Measurements from ENCODE around the gene FGF12. TPM values are rescaled to one million over a fixed set of nuclear protein-coding genes. Genes with fewer than 3 reads are reported as not detected.

Gene FGF12
- total RNA-seq, 2 experiments from 2014 or later = 0.06 to 1.7 TPM

DNA sequence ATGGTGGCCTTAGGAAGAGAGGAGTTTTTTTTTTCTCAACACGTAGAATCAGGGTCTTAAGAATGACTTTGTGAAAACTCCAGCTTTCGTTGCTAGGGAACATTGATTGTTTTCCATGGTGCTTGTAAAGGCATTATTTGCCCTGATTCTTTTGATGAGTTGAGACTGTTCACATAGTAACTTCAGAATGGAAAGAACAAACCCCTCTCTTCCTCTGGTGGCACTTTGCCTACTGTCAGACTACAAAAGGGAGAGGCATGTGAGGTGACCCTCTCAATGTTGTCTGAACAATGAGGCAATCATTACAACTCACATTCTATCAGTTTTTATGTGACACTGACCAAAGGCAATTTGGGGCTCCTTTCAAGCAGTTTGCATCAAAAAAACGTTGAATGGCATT lies 477.8 kb downstream of the FGF12 start:
- Histone ChIP-seq H3K9me3 (ENCODE audit: low read length) (no peaks in the 10 kb centered on the region), H3K27ac (ENCODE audit: low read depth, low read length, poor library complexity, severe bottlenecking) (no peak overlapping the region), H3K36me3 (ENCODE audit: insufficient read depth, low read length) (no peaks in the 10 kb centered on the region), H4K20me1 (ENCODE audit: insufficient read depth, low read length) (no peaks in the 10 kb centered on the region), H3K4me3 (ENCODE audit: low read depth, low read length, poor library complexity, severe bottlenecking) (no peak overlapping the region), H3K79me2 (ENCODE audit: insufficient read depth, low read depth, low read length) (no peaks in the 10 kb centered on the region), H2AFZ (ENCODE audit: low read length) (no peak overlapping the region), H3K4me1 (ENCODE audit: insufficient read depth, low read length, poor library complexity, severe bottlenecking) (no peaks in the 10 kb centered on the region), H3K4me2 (ENCODE audit: low read length) (no peak overlapping the region), H3K9me2 (ENCODE audit: insufficient read depth, low read length) (no peaks in the 10 kb centered on the region)
- no peak for DNase-seq (ENCODE audit: low spot score)
- intact Hi-C loops (cut with micrococcal nuclease; ENCODE audit: unreplicated experiment) = no loop called here
- POLR2A ChIA-PET = no interaction called here
- BruUV-seq (replicated peaks) = no TSS peak
- CTCF ChIA-PET (ENCODE audit: unreplicated experiment) = no interaction called here
- TF ChIP-seq EZH2phosphoT487 (IDR thresholded peaks at IDR 0.05; ENCODE audit: borderline replicate concordance, low read depth, low read length) = no peak
- TF ChIP-seq, protein P1, sequence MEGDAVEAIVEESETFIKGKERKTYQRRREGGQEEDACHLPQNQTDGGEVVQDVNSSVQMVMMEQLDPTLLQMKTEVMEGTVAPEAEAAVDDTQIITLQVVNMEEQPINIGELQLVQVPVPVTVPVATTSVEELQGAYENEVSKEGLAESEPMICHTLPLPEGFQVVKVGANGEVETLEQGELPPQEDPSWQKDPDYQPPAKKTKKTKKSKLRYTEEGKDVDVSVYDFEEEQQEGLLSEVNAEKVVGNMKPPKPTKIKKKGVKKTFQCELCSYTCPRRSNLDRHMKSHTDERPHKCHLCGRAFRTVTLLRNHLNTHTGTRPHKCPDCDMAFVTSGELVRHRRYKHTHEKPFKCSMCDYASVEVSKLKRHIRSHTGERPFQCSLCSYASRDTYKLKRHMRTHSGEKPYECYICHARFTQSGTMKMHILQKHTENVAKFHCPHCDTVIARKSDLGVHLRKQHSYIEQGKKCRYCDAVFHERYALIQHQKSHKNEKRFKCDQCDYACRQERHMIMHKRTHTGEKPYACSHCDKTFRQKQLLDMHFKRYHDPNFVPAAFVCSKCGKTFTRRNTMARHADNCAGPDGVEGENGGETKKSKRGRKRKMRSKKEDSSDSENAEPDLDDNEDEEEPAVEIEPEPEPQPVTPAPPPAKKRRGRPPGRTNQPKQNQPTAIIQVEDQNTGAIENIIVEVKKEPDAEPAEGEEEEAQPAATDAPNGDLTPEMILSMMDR (conservative IDR thresholded peaks at IDR 0.05; ENCODE audit: low read length) = no peak

DNA sequence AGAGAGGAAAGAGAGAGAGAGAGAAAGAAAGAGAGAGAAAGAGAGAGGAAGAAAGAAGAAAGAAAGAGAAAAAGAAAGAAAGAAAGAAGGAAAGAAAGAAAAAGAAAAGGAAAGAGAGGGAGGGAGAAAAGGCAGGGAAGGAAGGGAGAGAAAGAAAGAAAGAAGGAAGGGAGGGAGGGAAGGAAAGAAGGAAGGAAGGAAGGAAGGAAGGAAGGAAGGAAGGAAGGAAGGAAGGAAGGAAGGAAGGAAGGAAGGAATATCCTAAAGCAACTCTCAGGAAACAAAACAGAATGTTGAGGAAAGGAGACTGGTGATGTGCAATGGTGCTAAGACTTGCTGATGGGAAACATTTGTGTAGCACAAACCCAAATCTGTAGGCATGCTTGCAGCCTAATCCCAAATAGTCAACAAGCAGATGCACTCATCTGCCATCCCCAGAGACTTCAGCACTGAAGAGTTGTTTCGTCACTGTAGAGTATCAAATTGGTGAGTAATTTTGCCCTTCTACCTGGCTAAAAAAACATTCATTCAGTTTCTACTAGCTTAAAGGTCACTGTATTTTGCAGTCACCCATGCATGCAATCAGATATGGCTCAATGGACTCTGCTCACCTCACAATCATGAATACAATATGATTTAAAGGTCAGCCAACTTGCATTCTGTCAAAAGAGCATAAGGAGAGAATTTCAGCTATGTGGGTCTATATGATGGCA lies 480.3 kb downstream of the FGF12 start:
- Histone ChIP-seq H3K4me1 (ENCODE audit: insufficient read depth, low read length, poor library complexity, severe bottlenecking) (no peaks in the 10 kb centered on the region), H3K36me3 (ENCODE audit: insufficient read depth, low read length) (no peaks in the 10 kb centered on the region), H3K4me2 (ENCODE audit: low read length) (no peak overlapping the region), H3K9me2 (ENCODE audit: insufficient read depth, low read length) (no peaks in the 10 kb centered on the region), H3K9me3 (ENCODE audit: low read length) (no peaks in the 10 kb centered on the region), H4K20me1 (ENCODE audit: insufficient read depth, low read length) (no peaks in the 10 kb centered on the region), H2AFZ (ENCODE audit: low read length) (no peak overlapping the region), H3K4me3 (ENCODE audit: low read depth, low read length, poor library complexity, severe bottlenecking) (no peak overlapping the region), H3K79me2 (ENCODE audit: insufficient read depth, low read depth, low read length) (no peaks in the 10 kb centered on the region), H3K27ac (ENCODE audit: low read depth, low read length, poor library complexity, severe bottlenecking) (no peak overlapping the region)
- CTCF ChIA-PET (ENCODE audit: unreplicated experiment) = no interaction called here
- intact Hi-C loops (cut with micrococcal nuclease; ENCODE audit: unreplicated experiment) = no loop called here
- BruUV-seq (replicated peaks) = no TSS peak
- POLR2A ChIA-PET = interaction anchor here (1.2 kb wide), 1 partner anchor 12 kb away, joined by 6 read pairs; no protein-coding TSS in a partner anchor
- no peak for TF ChIP-seq EZH2phosphoT487 (IDR thresholded peaks at IDR 0.05; ENCODE audit: borderline replicate concordance, low read depth, low read length)
- TF ChIP-seq, protein P1 (conservative IDR thresholded peaks at IDR 0.05; ENCODE audit: low read length) = no peak
- no peak for DNase-seq (ENCODE audit: low spot score)

DNA sequence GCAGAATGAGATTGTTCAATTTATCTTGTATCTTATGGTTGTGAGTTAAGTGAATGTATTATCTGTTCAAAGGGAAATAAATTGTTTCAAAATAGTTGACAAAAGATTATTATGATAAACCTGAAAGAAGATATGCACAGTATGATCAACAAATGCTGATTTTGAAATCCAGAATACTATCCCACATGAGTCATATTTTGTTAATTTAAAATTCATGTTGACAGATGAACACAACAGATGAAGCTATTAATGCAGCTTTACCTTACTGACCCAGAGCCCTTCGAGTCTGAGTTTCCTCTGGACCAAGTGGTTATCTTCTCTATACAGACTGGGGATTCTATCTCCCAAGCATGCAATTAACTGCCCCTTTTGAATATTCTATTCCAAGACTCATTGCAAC lies 482.8 kb downstream of the FGF12 start:
- Histone ChIP-seq H2AFZ (ENCODE audit: low read length) (no peak overlapping the region), H3K79me2 (ENCODE audit: insufficient read depth, low read depth, low read length) (no peaks in the 10 kb centered on the region), H3K27ac (ENCODE audit: low read depth, low read length, poor library complexity, severe bottlenecking) (no peak overlapping the region), H4K20me1 (ENCODE audit: insufficient read depth, low read length) (no peaks in the 10 kb centered on the region), H3K36me3 (ENCODE audit: insufficient read depth, low read length) (no peaks in the 10 kb centered on the region), H3K4me3 (ENCODE audit: low read depth, low read length, poor library complexity, severe bottlenecking) (no peak overlapping the region), H3K9me3 (ENCODE audit: low read length) (no peaks in the 10 kb centered on the region), H3K9me2 (ENCODE audit: insufficient read depth, low read length) (no peaks in the 10 kb centered on the region), H3K4me2 (ENCODE audit: low read length) (no peak overlapping the region), H3K4me1 (ENCODE audit: insufficient read depth, low read length, poor library complexity, severe bottlenecking) (no peaks in the 10 kb centered on the region)
- TF ChIP-seq, protein P1 (conservative IDR thresholded peaks at IDR 0.05; ENCODE audit: low read length) = no peak
- no peak for TF ChIP-seq EZH2phosphoT487 (IDR thresholded peaks at IDR 0.05; ENCODE audit: borderline replicate concordance, low read depth, low read length)
- CTCF ChIA-PET (ENCODE audit: unreplicated experiment) = no interaction called here
- no peak for DNase-seq (ENCODE audit: low spot score)
- POLR2A ChIA-PET = interaction anchor here (0.6 to 1.0 kb wide), 3 partner anchors 16 to 271 kb away, joined by 3 to 4 read pairs (median 3); no protein-coding TSS in a partner anchor
- intact Hi-C loops (cut with micrococcal nuclease; ENCODE audit: unreplicated experiment) = no loop called here
- BruUV-seq (replicated peaks) = no TSS peak

All from OCI-LY7 (cell line).